Stimulated activated CD8-positive, alpha-beta memory T cell treated with anti-CD3 and anti-CD28 coated beads, Interleukin-2, amount 100 ng/mL, for 1 hour (primary cell): ENCODE results near the gene RAD51AP1.
A peak's percentile ranks its signal among the peaks of the same experiment; 100 is the strongest.

Source experiments
- DNase-seq, 2 donors: peaks; one replicate each; pipeline ENCODE4 v3.0.0-alpha.2; 2020; ENCODE audit warnings: low read depth in 2 of 2

RAD51AP1 gene

GRCh38 chr12:4591180-4591687 lies 52.5 kb downstream of the RAD51AP1 start:
- DNase-seq: no peak

- DNase-seq: no peak
Observed at GRCh38 chr12:4595881-4596280, 57.2 kb downstream of the RAD51AP1 start.

- DNase-seq: no peak
Observed at GRCh38 chr12:4603421-4603820, 64.7 kb downstream of the RAD51AP1 start.

GRCh38 chr12:4603946-4604345 lies 65.3 kb downstream of the RAD51AP1 start:
- DNase-seq: no peak

GRCh38 chr12:4604684-4605193 lies 66.0 kb downstream of the RAD51AP1 start:
- peak; percentile 60 to 62 for DNase-seq

GRCh38 chr12:4607056-4607455 lies 68.4 kb downstream of the RAD51AP1 start:
- no peak for DNase-seq

GRCh38 chr12:4609071-4609470 lies 70.4 kb downstream of the RAD51AP1 start:
- no peak for DNase-seq
